HG02642 (cell line): ENCODE data around the gene KIF16B.

Source experiments
- ATAC-seq: cut with Tn5 transposase; IDR thresholded peaks from one replicate; pipeline ENCODE4 v1.9.1; 2021; ENCODE audit warnings: mild to moderate bottlenecking; ENCODE audit not compliant: unreplicated experiment, poor library complexity

Gene KIF16B

DNA sequence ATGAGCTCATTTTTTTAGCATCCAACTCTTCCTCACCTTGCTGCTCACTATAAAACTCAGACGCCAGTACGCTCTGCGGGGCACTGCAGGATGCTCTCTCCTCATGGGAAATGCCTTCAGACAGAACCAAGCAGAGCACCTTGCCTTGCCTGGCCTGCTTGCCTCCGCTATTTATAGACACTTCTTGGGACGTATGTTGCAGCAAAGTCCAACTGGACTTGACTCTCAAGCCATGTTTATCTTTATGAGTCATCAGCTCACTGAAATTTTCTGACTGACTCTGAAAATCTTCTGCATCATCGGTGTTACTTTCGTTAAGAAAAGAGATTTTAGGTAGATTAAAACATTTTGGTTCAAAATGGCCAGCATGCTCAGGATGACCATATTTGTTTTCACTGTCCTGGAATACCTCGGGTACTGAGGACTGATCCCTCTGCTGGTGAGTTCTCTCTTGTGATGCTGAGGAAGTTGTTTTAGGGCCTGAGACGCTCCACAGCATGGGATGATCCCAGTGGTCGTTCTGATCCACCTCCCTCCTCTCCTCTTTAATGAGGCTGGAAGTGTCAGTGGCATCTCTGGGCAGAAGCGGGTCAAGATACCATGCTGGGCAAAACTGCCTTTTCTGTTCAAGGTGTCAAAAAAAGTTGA lies 204.5 kb downstream of the KIF16B start:
- no peak for ATAC-seq

DNA sequence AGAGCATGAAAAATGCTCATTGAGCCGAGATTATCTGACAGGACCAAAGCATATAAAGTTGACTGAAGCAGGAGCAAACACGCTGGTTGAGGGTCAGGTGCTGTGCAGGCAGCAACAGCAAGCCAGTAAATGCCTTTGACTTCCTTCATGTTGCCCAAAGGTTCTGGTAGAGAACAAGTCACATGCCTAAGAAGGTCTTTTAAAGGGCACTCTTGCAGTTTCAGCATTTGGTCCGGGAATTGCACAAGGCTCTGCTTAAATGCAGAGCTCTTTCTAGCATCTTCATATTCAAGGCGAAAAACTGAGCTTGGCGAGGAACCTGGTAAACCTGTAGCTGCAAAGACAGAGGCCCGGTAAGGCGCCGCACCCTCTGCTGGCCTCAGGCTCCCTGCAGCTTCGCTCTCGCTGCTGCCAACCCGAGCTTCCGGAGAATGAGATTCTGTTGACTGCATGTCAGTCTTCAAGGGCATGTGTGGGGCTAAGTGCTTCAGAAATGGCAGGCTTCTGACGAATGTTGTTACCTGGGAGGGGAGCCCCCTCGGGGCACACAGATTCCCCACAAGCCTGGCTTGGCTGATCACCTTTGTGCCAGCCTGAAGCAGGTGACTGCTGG lies 205.2 kb downstream of the KIF16B start:
- ATAC-seq = no peak

DNA sequence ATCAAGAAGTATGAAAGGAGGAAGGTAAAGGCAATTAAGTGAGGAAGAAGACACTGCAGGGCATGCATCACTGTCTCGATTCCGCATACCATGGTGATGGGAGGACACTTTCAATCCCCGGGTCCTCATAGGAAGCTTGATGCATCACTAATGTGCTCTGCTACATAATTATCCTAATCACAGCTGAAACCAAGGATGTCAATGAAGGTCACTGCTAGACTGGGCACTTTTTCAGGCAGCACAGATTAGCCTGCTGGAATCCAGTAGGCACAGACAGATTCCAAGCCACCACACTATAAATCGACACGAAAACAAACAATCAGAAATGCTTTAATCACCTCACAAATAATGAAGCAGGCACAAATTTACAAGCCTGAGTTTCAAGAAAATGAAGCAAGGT lies 206.7 kb downstream of the KIF16B start:
- ATAC-seq = no peak

DNA sequence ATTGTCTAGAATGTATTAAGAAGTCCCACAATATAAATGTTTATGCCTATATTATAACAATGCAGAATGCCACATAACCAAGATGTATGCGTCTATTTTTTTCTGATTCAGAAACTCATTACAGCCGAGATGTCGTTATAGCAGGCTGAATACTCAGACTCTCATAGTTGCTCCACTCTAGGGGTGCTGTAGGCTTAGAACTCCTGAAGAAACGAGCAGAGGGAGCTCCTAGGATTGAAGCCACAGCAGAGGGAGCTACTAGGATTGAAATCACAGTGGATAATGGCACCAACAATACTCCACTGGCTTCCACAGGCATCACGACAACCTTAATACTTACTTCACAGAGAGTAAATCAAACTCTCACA lies 208.9 kb downstream of the KIF16B start:
- ATAC-seq = no peak

DNA sequence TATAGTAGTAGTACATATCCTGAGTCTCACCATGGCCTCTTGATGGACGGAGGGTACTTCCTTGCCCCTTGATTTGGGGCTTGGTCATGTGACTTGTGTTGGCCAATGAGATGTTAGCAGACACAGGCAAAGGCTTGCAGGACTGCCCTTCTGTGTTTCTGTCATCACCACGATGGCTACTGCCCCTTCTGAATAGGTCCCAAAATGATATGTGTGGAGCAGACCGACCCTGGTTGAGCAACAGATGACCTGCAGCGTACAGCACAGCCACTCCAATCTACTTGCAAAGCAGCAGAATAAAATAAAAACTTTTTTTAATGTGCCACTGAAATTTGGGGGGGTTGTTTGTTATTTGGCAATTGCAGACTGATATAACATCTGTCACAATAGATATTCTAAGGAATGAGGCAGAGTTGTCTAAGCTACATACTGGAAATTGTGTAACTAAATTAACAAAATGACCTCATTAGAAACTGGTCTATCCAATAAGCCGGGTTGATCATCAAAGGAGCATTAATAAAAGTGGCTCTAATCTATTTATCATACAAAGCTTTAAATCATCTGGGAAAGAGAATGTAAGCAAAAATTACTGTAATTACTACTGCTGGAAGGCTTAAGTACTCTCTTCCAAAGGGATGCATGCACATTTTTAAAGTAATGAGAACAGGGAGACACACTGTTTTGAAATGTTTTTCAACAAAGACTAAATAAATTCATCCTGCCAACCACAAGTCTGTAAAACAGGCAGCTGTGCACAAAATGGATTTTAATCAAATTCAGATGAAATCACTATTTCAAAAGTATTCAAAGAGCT lies 209.5 kb downstream of the KIF16B start:
- ATAC-seq = no peak

DNA sequence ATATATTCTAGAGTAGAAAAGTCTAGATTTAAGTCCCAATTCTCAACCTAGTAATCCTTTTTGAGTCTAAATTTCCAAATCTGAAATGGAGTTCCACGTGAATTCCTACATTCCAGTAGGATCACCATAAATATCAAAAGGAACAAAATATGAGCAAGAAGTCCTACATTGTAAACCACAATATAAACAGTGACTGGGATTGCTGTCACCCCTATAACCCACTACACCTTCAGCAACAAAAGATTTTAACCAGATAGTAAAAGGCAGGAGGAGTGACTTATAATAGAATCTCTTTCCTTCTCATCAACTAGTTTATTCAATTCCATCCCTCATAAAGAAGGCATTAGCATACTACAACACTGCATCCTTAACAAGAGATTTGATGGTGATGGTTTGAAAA lies 210.6 kb downstream of the KIF16B start:
- no peak for ATAC-seq

DNA sequence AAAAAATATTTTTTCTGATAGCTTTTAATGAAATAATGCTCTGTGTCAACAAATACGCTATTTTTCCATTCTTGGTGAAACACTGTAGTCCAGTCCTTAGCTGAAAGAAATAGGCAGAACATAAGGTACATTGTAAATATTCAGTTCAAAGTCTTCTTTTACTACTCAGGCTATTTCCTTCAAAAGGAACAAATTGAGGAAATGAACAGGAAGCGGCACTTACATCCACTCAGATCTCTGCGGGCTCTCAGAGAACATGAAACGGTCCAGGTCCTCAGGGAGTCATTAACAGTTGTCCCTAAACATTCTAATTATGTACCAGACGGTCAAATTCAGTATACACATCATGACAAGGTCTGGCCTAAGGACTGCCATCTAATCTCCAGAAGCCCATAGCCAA lies 212.6 kb downstream of the KIF16B start:
- ATAC-seq = no peak

DNA sequence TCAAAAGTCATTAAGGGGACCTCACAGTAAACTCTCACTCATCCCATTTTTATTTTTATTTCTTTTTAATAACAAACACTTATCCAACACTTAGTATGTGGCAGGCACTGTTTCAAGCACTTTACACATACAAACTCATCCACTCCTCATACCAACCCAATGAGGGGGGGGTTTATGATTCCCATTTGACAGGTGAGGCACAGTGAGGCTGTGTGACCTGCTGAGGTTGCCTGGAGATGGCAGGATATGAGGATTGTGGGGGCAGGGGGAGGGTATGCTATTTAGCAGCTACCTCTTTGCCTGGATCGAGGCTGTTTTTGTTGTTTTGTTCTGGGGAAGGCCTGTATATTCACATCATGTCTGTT lies 219.8 kb downstream of the KIF16B start:
- ATAC-seq = no peak

DNA sequence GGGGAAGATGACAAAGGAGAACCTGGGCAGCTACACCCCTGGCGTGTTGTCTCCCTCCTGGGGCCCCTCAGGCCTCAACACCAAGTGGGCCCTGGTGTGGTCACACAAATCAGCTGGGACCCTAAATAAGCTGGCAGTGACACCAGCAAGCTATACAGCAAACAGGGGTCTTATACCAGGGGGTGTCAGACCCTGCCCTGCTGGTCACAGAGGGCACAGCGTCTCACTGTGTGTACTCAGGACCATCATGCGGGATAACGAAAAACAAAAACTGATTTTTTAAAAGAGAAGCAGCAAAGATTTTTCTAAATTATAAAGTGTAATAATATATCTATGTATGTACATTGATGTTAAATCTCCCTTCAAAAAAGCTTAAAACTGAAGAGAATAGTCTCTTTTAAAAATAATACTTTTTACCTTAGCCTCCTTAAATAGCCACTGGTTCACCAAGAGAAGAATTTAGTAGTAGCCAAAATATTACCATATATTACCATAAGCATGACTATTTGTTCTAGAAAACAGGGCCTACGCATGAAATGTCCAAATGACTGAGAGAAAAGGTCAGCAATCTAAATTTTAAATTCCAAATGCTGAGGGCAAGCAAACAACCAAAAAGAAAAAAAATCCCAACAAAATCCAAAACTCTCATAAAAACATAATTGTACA lies 220.4 kb downstream of the KIF16B start:
- no peak for ATAC-seq

DNA sequence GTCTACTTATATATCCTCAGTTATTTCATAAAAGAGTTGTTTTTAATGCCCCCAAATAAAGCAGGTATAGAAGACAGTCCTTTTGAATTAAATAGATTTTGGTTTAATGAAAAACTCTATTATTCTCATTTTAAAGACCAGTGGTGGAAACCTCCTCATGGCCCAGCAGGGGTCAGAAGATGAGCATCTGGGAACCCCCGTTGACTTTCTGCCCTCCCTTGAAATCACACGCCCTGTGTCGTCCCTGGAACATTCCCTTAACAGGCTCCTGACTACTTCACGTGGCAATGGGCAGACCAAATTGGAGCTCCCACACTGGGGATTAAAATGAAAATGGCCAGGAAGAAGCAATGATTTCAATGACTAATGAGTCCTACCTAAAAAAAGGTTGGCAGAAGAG lies 220.9 kb downstream of the KIF16B start:
- no peak for ATAC-seq

DNA sequence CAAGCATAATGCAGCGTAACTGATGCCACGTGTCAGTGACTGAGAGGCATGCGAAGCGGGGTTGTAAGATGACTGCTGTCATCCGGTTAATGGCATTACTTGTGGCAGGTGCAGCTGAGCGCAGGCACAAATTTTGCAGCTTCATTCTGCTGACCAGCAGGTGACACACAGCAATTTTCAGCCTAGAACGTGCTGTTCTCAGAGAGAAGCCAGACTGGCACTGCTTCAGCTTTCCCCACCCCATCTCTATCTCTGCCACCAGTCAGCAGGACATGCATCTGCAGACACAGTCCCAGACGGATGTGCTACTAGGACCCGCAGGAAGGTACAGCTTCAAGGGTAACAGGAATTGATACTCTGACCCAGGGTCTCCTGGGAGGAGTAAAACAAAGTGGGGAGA lies 221.8 kb downstream of the KIF16B start:
- ATAC-seq = no peak

DNA sequence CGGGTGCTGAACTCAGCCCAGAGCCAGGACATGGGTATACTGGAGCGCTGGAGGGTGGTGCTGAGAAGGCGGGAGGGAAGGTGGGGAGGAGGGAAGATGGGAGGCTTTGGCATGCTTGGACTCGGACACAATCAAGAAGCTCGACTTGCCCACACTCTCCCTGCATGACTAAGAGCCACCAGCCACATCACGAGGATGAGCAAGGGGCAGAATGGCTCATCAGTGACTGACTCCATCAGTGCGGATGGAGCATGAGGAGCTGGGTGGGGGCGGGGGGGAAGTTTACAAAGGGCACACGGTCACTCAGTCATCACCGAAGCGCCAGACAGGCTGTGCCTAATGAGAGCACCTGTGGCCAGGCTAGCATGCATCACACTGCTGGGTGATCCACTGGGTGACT lies 222.8 kb downstream of the KIF16B start:
- ATAC-seq = no peak

DNA sequence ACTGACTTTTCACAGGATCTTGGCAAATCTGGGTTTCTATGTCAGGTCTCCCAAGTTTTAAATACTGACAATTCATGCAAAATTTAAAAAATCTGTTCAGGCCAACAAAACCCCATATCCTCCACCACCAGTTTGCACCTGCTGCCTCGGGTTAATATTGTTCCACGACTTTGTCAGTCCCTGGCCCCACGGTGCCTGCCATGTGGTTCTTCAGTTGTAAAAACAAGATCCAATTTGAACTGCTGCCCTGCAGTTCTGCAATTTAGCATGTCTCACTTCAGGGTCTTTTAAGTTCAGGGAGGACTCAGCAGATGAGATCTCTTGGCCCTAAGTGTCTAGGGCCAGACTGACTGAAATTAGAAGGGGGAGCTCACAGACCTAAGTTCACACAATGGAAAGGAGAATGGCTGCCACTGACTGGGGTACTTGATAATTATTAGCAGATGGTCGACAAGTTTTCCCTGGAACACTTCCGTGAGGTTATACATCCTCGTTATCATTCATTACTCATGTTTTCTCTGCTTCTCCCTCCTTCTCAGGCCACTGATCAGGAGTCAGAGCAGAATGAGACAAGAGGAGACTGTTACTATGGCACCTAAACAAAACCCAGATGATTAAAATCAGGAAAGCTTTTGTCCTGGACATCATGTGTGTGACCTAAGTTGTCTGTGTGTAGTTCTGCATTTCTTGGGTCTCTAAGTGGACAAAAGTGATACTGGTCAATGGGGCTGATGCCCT lies 223.6 kb downstream of the KIF16B start:
- no peak for ATAC-seq

DNA sequence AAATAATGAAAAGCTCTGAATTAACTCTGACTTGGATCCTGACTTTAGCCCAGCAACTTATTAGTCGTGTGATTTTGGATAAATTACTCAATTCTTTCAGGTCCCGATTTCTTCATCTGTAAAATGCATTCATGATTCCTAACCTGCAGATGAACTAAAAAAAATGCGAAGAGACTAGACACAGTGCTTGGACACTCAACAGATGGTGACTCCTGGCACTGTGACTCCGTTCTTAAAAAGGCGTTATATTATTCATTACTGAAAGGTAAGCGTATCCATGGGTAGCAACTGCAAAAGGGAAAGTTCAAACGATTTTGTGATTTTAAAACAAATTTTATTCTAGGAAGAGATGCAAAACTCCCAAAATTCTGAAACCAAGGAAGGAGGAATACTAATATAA lies 226.3 kb downstream of the KIF16B start:
- no peak for ATAC-seq

DNA sequence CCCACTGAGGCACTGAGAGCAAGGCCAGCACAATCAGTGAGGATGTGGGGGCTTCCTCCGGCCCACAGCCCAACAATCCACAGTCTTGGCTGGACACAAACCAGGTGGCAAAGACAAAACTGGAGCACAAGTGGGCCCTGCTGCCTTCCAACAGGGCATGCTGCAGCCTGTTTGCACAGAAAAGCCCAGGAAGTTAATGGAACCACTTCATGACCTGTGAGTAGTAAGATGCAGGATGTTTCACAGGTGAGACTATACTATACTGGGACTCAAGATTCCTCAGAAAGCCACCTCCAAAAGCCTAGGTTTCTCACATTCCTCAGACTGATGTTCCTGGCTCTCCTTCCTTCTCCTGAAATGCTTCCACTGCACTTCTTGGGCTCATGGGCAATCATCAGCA lies 235.5 kb downstream of the KIF16B start:
- no peak for ATAC-seq

DNA sequence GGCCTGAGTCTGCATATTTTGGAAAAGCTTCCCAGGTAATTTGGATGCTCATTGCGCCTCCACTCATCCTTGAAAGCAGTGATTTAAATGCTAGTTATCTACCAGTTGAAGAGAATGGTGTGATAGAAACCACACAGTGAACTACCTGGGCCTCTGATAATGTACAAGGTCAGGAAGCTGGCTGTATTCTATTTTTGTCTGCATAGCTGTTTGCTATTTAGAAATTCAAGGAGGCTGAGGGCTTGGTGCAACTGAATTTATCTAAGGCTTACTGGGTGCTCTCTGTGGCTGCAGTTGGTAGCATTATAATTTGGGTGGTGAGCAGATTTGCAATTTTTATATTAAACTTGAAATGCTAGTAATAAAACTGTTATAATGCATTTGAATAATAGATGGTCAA lies 245.6 kb downstream of the KIF16B start:
- no peak for ATAC-seq

DNA sequence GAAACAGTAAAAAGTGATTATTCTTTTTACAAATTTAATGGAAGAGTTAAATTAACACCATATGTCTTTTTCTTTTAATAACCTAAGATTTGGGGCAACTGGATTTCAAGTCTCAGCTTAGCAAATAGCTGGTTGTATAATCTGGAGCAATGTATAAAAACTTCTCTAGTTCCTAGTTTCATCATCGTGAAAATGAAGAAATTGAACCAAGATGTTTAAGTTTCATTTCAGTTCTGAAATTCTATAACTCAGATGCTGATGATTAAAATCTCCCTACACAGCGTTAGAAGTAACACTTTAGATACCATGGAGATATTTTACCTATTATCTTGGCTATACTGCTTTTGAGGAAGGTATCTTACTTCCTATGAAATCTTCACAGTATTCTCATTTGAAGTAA lies 252.0 kb downstream of the KIF16B start:
- ATAC-seq = no peak

DNA sequence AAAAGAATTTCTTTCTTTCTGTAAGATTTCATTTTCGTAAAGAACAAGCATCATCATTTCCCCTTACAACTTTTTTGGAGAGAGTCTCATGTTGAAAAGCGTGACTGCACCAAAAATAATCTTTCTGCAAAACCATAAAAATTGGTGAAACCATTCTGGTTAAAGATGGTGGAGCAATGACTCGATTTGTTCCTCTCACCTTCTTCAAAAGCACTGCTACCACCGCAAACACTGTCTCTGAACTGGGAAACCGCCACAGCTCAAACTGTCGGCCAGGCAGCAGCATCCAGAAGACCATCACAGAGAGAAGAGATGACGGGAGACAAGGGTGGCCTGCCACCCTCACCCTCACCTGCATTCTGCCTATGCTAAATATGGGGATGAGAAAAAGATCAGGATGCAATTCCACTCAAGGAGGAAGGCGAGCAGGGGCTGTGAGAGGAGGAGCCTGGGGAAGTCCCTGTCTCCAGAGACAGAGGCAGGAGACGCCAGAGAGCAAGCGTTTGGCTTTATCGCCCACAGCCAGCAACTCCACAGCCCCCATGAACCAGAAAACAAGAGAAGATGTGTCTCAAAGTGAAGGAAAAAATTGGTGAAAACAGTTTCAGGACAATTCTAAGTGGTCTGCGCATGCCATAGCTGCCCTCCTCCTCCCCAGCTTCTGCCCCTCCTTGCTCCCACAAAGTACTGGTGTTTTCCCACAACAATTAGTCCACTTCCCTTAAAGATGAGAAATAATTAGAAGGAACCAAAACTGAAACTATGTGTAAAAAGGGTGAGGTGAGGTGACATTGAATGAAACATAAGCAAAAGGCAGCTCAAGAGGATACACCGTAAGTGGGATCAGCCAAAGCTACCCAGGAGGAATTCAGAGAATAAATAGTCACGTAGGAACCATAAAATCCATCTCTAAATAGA lies 255.5 kb downstream of the KIF16B start:
- no peak for ATAC-seq

DNA sequence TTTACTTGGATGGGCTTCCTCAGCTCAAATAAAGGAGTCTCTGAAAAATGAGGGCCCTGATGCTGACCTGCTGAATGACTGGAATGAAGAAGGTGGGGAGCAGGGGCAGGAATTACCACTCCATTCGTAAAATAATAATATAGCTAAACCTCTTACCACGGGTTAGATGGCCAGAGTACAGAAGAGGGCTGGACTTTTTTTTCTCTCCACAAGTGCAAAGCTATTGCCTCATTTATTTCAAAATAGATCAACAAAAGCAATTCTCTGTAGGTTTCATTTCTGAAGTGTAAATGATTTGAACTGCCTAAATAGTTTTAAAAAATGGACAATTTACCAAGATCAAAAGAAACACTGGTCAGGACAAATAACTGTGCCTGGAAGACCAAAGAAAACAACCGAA lies 256.7 kb downstream of the KIF16B start:
- no peak for ATAC-seq

DNA sequence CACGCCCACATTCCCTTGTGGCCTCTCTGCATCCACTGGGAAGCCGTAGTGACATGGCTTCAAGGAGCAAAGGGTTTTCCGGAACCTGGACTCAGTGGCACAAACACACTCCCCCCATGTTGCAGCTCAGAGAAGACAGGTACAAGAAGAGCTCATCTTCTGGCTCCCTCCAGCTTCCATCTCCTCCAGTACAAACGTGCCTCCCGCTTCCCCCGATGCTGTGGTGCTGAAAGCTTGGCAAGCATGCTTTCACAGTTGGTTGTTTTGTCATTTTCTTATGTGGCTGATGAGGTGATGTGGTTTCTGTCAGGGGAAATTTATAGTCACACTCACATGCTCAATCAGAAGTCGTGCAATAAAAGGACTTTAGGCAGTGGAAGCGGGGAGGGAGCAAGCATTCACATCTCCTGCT lies 258.5 kb downstream of the KIF16B start:
- ATAC-seq = no peak
